ENCODE results near the gene TM9SF3.

DNA sequence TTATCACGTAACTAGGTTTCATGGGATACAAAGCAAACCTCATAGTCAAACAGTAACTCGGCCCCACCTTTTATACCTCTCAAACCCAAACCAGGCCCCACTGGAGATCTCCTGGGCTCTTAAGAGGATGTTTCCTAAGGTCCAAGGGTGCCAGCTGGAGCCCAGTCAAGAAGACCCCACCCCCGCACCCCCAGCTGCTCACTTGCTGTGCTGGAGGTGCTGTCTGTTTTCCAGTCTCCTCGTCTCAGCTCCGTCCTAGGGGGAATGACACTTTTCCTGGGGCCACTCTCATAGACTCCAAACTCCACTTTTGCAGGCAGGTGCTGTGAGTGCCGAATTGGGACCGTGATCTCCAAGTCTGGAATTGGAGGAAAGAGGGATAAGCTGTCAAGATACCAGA, 22.7 kb upstream of the TM9SF3 start:
- TF ChIP-seq, protein P1, sequence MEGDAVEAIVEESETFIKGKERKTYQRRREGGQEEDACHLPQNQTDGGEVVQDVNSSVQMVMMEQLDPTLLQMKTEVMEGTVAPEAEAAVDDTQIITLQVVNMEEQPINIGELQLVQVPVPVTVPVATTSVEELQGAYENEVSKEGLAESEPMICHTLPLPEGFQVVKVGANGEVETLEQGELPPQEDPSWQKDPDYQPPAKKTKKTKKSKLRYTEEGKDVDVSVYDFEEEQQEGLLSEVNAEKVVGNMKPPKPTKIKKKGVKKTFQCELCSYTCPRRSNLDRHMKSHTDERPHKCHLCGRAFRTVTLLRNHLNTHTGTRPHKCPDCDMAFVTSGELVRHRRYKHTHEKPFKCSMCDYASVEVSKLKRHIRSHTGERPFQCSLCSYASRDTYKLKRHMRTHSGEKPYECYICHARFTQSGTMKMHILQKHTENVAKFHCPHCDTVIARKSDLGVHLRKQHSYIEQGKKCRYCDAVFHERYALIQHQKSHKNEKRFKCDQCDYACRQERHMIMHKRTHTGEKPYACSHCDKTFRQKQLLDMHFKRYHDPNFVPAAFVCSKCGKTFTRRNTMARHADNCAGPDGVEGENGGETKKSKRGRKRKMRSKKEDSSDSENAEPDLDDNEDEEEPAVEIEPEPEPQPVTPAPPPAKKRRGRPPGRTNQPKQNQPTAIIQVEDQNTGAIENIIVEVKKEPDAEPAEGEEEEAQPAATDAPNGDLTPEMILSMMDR (IDR thresholded peaks at IDR 0.05; ENCODE audit: low read length): no peak
- no peak for TF ChIP-seq EZH2 (optimal IDR thresholded peaks at IDR 0.05; ENCODE audit: low read depth, low read length)

Measured in MM.1S (cell line).